ENCODE measurements around the gene RIC1.
"Not testable (repeated sequence)": the region's sequence is repeated elsewhere in the genome, so short reads cannot be mapped to it uniquely, and the experiment has no call there.

Gene RIC1

GRCh38 chr9:5764130-5764868, 135.4 kb downstream of the RIC1 start:
- in situ Hi-C loops (cut with MboI; ENCODE audit: low pct_unique_long_range_greater_than_20kb, low sequenced_read_pairs) = no loop called here
- DNase-seq = no peak

- in situ Hi-C loops (cut with MboI; ENCODE audit: low pct_unique_long_range_greater_than_20kb, low sequenced_read_pairs) = no loop called here
- DNase-seq = no peak
Measured at GRCh38 chr9:5767968-5768932, 139.3 kb downstream of the RIC1 start.

GRCh38 chr9:5773324-5773999, 144.6 kb downstream of the RIC1 start:
- in situ Hi-C loops (cut with MboI; ENCODE audit: low pct_unique_long_range_greater_than_20kb, low sequenced_read_pairs) = no loop called here
- no peak for DNase-seq

GRCh38 chr9:5778805-5779204, 149.9 kb downstream of the RIC1 start:
- in situ Hi-C loops (cut with MboI; ENCODE audit: low pct_unique_long_range_greater_than_20kb, low sequenced_read_pairs) = no loop called here
- no peak for DNase-seq

- DNase-seq; in situ Hi-C loops (cut with MboI; ENCODE audit: low pct_unique_long_range_greater_than_20kb, low sequenced_read_pairs): not testable (repeated sequence)
Measured at GRCh38 chr9:5779705-5780218, 150.9 kb downstream of the RIC1 start.

GRCh38 chr9:5783420-5783819, 154.5 kb downstream of the RIC1 start:
- in situ Hi-C loops (cut with MboI; ENCODE audit: low pct_unique_long_range_greater_than_20kb, low sequenced_read_pairs); DNase-seq: not testable (repeated sequence)

GRCh38 chr9:5783982-5784381, 155.1 kb downstream of the RIC1 start:
- in situ Hi-C loops (cut with MboI; ENCODE audit: low pct_unique_long_range_greater_than_20kb, low sequenced_read_pairs) = no loop called here
- DNase-seq = no peak

- in situ Hi-C loops (cut with MboI; ENCODE audit: low pct_unique_long_range_greater_than_20kb, low sequenced_read_pairs) = no loop called here
- no peak for DNase-seq
Measured at GRCh38 chr9:5784526-5785315, 155.8 kb downstream of the RIC1 start.

- no peak for DNase-seq
Measured at GRCh38 chr9:5786370-5787127, 157.6 kb downstream of the RIC1 start.

GRCh38 chr9:5787220-5787619, 158.3 kb downstream of the RIC1 start:
- DNase-seq = no peak
- in situ Hi-C loops (cut with MboI; ENCODE audit: low pct_unique_long_range_greater_than_20kb, low sequenced_read_pairs) = no loop called here

More at GRCh38 chr9:5786370-5787127, 157.6 kb downstream of the RIC1 start:
- in situ Hi-C loops (cut with MboI; ENCODE audit: low pct_unique_long_range_greater_than_20kb, low sequenced_read_pairs) = no loop called here

GRCh38 chr9:5787759-5788302, 158.9 kb downstream of the RIC1 start:
- in situ Hi-C loops (cut with MboI; ENCODE audit: low pct_unique_long_range_greater_than_20kb, low sequenced_read_pairs) = no loop called here

GRCh38 chr9:5789489-5789888, 160.6 kb downstream of the RIC1 start:
- in situ Hi-C loops (cut with MboI; ENCODE audit: low pct_unique_long_range_greater_than_20kb, low sequenced_read_pairs) = no loop called here
- no peak for DNase-seq

More at GRCh38 chr9:5787759-5788302, 158.9 kb downstream of the RIC1 start:
- DNase-seq = no peak

GRCh38 chr9:5790923-5791322, 162.0 kb downstream of the RIC1 start:
- peak; percentile 16 for DNase-seq
- in situ Hi-C loops (cut with MboI; ENCODE audit: low pct_unique_long_range_greater_than_20kb, low sequenced_read_pairs) = no loop called here

GRCh38 chr9:5791870-5792269, 163.0 kb downstream of the RIC1 start:
- DNase-seq = no peak
- in situ Hi-C loops (cut with MboI; ENCODE audit: low pct_unique_long_range_greater_than_20kb, low sequenced_read_pairs) = no loop called here

GRCh38 chr9:5793812-5794211, 164.9 kb downstream of the RIC1 start:
- no peak for DNase-seq
- in situ Hi-C loops (cut with MboI; ENCODE audit: low pct_unique_long_range_greater_than_20kb, low sequenced_read_pairs) = no loop called here

- in situ Hi-C loops (cut with MboI; ENCODE audit: low pct_unique_long_range_greater_than_20kb, low sequenced_read_pairs) = no loop called here
- no peak for DNase-seq
Measured at GRCh38 chr9:5796298-5796697, 167.4 kb downstream of the RIC1 start.

GRCh38 chr9:5798581-5798980, 169.7 kb downstream of the RIC1 start:
- in situ Hi-C loops (cut with MboI; ENCODE audit: low pct_unique_long_range_greater_than_20kb, low sequenced_read_pairs) = no loop called here
- no peak for DNase-seq

GRCh38 chr9:5799314-5799713, 170.4 kb downstream of the RIC1 start:
- in situ Hi-C loops (cut with MboI; ENCODE audit: low pct_unique_long_range_greater_than_20kb, low sequenced_read_pairs) = no loop called here
- DNase-seq = peak; percentile 48
